ENCODE data around the gene TMEM50A.
"Not testable (repeated sequence)": the region's sequence is repeated elsewhere in the genome, so short reads cannot be mapped to it uniquely, and the experiment has no call there.

The TMEM50A gene

GRCh38 chr1:25336922-25337354, 1.2 kb upstream of the TMEM50A start:
- DNase-seq (ENCODE audit: low spot score): not testable (repeated sequence)

- not testable (repeated sequence) for DNase-seq (ENCODE audit: low spot score)
Observed at GRCh38 chr1:25337483-25338187, 499 bp upstream of the TMEM50A start.

- no peak for DNase-seq (ENCODE audit: low spot score)
Observed at GRCh38 chr1:25338986-25339385, 852 bp downstream of the TMEM50A start.

DNA sequence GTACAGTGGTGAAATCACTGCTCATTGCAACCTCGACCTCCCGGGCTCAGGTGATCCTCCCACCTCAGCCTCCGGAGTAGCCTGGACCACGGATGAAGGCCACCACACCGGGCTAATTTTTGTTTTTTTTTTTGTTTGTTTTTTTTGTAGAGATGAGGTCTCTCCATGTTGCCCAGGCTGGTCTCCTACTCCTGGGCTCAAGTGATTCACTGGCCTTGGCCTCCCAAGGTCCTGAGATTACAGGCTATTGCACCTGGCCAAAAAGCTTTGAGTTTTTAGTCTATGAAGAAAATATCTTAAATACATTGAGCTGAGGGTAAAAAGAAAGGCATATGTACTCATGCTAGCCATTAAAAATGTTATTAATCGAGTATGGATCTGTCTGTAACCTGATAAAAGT, 3.6 kb downstream of the TMEM50A start:
- DNase-seq (ENCODE audit: low spot score): no peak

GRCh38 chr1:25342846-25343245, 4.7 kb downstream of the TMEM50A start:
- no peak for DNase-seq (ENCODE audit: low spot score)

DNA sequence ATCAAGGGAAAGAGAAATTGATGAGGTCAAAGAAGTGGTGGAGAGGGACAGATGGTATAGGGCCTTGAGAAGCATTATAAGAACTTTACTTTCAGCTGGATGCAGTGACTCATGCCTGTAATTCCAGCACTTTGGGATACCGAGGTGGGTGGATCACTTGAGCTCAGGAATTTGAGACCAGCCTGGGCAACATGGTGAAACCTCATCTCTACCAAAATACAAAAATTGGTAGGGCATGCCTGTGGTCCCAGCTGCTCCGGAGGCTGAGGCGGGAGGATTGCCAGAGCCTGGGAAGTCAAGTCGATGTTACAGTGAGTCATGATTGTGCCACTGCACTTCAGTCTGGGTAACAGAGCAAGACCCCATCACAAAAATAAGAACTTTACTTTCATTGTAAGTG, 5.7 kb downstream of the TMEM50A start:
- no peak for DNase-seq (ENCODE audit: low spot score)

DNA sequence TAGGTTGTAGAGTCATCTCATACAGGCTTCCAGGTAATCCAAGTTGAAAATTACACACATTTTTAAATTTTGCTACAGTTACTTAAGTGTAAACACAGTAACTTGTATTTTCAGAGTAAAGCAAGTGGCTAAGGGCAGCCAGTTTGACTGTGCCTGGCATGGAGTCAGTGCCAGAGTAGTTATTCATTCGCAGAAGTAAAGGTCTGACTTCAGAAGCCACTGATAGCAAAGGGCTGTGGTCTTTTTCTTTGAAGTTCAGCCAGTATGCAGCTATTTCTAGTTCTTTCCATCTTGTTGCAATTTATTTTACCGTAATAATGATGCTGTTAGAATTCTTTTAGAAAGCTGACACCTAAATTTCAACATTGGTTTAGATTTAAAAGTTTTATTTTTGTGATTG, 9.4 kb downstream of the TMEM50A start:
- DNase-seq (ENCODE audit: low spot score): no peak

- DNase-seq (ENCODE audit: low spot score): no peak
Observed at GRCh38 chr1:25349606-25350005, 11.5 kb downstream of the TMEM50A start.

DNA sequence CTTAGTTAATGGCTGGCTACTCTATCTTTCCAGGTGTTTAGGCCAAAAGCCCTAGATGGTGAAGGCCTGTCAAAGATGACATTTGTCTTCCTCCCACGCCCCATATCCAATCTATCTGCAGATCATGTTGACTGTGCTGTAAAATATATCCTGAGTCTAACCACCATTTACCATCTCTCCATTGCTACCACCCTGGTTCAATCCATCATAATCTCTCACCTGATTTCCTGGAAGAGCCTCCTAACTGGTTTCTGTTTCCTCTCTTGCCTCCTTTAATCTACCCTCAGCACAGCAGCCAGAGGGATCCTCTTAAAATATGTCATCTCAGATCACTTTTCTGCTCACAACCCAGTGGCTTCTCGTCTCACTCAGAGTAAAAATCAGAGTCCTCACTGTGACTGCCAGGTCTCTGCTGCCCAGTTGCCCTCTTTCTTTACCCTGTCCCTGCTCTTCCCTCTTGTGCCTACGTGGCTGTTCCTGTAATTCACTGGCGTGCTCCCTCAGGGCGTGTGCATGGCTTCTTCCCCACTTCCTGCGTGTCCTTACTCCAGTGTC, 17.8 kb downstream of the TMEM50A start:
- DNase-seq (ENCODE audit: low spot score): no peak

- DNase-seq (ENCODE audit: low spot score): no peak
Observed at GRCh38 chr1:25356441-25356840, 18.3 kb downstream of the TMEM50A start.

GRCh38 chr1:25356848-25357247, 18.7 kb downstream of the TMEM50A start:
- DNase-seq (ENCODE audit: low spot score): no peak

- DNase-seq (ENCODE audit: low spot score): no peak
Observed at GRCh38 chr1:25360596-25361581, 22.8 kb downstream of the TMEM50A start.

DNA sequence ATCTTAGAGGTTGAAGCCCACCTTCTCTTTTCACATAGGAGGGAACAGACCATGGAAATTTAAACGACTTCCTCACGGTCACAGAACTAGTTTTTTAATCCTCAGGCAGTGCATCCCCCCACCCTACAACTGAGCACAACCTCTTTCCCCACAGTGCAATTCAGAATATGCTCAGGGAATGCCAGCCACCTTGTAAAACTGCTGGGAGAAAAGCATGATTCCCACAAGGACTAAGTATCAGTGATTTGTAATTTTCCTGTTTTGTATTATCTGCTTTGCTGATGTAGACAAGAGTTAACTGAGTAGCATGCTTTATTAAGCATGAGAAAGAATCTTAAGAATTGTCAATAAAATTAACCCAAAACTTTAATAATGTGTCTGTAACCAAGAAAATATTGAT, 23.8 kb downstream of the TMEM50A start:
- DNase-seq (ENCODE audit: low spot score): no peak

- DNase-seq (ENCODE audit: low spot score): not testable (repeated sequence)
Observed at GRCh38 chr1:25362634-25363559, 24.8 kb downstream of the TMEM50A start.

DNA sequence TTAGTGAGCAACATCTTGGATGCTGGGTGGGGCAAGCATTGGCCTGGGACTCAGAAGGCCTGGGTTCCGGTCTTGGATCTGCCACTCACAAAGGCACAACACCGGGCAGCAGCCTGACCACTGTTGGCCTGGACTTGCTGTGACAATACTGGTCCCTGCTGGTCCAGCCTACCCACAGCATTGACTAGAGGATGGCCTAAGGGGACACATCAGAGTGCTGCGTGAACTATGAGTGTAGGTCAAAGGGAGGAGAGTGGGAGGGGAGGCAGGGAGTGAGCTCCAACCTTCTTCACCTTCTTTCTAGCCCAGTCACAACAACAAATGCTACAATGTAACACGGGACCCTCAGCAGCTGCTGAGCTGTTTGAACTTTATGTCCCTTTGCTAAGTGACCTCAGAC, 31.1 kb downstream of the TMEM50A start:
- no peak for DNase-seq (ENCODE audit: low spot score)

- not testable (repeated sequence) for DNase-seq (ENCODE audit: low spot score)
Observed at GRCh38 chr1:25369691-25370271, 31.6 kb downstream of the TMEM50A start.

DNA sequence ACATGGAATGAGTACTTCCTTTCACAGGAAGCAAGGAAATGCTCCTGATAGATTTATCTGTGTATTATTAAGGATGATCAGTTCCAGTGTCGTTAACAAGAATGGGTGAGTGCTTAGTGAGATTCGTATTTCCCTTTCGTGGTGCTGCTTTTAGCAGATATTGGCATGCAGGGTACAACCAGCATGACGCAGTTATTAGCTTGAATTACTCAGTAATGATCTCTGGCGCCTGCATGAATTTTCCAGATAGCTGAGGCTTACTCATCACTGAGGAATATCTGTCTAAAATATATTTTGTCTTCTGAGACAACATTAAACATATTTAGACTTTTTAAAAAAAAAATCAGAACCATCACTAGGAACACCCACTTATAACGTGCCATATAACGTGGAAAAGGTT, 33.6 kb downstream of the TMEM50A start:
- DNase-seq (ENCODE audit: low spot score): not testable (repeated sequence)

DNA sequence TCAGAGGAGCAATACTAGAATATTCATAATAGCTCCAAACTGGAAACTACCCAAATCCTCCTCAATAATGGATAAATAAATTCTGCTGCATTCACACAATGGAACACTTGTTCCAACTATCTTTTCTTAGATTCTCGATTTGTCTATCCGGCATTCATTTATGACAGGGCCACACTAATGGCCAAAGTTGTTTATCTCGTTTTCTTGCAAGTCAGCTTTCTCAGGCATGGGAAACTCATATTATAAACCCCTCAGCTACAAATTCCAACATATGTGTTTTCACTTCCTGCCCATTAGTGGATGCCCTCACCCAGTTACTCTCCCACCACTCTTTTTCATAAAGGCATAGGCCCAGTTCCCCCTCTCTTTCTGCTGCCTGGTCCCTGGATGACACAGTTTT, 40.2 kb downstream of the TMEM50A start:
- DNase-seq (ENCODE audit: low spot score): not testable (repeated sequence)

GRCh38 chr1:25382543-25382942, 44.4 kb downstream of the TMEM50A start:
- DNase-seq (ENCODE audit: low spot score): not testable (repeated sequence)

DNA sequence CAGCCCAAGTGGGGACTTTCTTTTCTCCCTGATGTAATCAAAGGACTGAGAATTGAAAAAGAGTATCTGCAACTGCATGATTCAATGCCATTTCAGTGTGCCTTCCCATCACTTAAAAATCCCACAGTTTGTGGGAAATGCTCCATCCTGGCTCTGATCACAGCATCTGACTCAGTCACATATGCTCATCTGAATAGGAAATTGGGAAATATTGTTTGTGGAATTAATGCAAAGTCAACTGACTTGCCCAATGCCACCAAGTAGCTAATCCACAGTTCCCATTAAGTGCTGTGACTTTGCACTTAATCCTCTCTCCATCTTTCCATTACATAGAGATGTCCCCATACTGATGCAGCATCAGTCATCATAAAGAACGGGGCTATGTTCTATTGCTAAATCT, 45.0 kb downstream of the TMEM50A start:
- DNase-seq (ENCODE audit: low spot score): not testable (repeated sequence)

DNA sequence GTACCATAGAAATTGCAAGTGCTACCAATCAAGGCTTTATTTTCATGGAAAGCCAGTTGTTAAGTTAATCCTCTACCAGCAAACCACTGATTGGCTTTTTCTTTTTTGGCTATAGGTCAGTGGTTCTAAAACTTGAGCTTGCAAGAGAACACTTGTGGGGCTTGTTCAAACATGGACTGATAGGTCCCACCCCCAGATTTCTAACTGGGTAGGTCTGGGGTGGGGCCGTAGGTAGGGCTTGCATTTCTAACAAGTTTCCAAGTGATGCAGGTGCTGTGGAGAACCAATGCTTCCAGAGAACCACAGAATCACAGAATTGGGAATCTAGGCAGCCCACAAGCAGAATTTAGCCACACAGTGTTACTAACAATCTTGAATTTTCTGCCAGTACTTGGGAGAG, 45.7 kb downstream of the TMEM50A start:
- not testable (repeated sequence) for DNase-seq (ENCODE audit: low spot score)

Data from activated CD4-positive, alpha-beta T cell treated with anti-CD3 and anti-CD28 coated beads, Interleukin-2, Interleukin-4, amounts not matched to agents 100 ng/mL and 50 ng/mL, durations not matched to agents 16 hours and 8 hours (primary cell).